Right lobe of liver (tissue), 4 donors: Measurements from ENCODE around the gene EGFLAM.

ENCODE experiments used
- POLR2A ChIP-seq: fragments of 450-650 bp; IDR thresholded peaks from one replicate; pipeline ENCODE4 v1.6.1; 2017; ENCODE audit warnings: antibody characterized with exemption, mild to moderate bottlenecking
- TF ChIP-seq, protein P1 (sequence below), 4 donors: fragments of 200-600 bp in 3 of 4; fragments of 450-650 bp in 1 of 4; IDR thresholded peaks; one replicate each; pipeline versions ENCODE4 v1.5.1 to v1.8.0; 2016 to 2022; ENCODE audit warnings: antibody characterized with exemption in 4 of 4, mild to moderate bottlenecking in 2 of 4
- donor health status: DM: no; HTN: no; CAD: no.
- donor health status: DM: no; HTN: no; CAD: no.
- donor health status: DM: no; HTN: yes; CAD: no.

DNA sequence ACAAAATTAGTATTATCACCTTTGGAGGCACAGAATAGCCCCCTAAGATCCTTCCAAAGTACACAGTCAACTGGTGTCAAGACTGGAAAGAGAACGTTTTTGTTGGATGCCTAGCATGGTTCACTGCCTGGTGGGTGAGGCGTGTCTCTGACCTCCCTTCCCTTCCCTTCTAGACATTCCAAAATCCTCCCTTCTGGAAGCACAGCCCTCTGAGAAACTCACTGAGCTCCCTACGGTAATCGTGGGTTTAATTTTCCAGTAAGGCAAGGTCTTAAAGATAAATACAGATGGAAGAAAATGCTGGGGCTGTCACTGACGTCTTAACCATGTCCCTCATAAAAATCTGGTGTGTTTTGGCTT is 159.3 kb downstream of the EGFLAM start:
- TF ChIP-seq, protein P1, sequence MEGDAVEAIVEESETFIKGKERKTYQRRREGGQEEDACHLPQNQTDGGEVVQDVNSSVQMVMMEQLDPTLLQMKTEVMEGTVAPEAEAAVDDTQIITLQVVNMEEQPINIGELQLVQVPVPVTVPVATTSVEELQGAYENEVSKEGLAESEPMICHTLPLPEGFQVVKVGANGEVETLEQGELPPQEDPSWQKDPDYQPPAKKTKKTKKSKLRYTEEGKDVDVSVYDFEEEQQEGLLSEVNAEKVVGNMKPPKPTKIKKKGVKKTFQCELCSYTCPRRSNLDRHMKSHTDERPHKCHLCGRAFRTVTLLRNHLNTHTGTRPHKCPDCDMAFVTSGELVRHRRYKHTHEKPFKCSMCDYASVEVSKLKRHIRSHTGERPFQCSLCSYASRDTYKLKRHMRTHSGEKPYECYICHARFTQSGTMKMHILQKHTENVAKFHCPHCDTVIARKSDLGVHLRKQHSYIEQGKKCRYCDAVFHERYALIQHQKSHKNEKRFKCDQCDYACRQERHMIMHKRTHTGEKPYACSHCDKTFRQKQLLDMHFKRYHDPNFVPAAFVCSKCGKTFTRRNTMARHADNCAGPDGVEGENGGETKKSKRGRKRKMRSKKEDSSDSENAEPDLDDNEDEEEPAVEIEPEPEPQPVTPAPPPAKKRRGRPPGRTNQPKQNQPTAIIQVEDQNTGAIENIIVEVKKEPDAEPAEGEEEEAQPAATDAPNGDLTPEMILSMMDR (IDR thresholded peaks at IDR 0.05) = no peak
- no peak for TF ChIP-seq POLR2A
